Neural cell (in vitro differentiated cells): ENCODE measurements around the gene ZNF334. TPM values are rescaled to one million over a fixed set of nuclear protein-coding genes. Genes with fewer than 3 reads are reported as not detected.
A peak's percentile ranks its signal among the peaks of the same experiment; 100 is the strongest.

Experiments
- H2AFZ ChIP-seq: fragments of 200-600, 300-800 bp; sonication (generic), shearing (Covaris generic); 2 replicates; pipeline ENCODE4 v1.6.0; 2014; ENCODE audit warnings: low read depth, mild to moderate bottlenecking, antibody characterized with exemption, low read length, moderate library complexity
- H3F3A ChIP-seq: fragments of 200-600 bp; shearing (Covaris generic); 2 replicates; pipeline ENCODE4 v1.6.1; 2016; ENCODE audit warnings: mild to moderate bottlenecking, moderate library complexity, mixed read lengths, antibody characterized with exemption, low read length; ENCODE audit not compliant: insufficient read depth, poor library complexity, severe bottlenecking
- H3K27ac ChIP-seq: fragments of 200-600, 300-800 bp; sonication (generic), shearing (Covaris generic); 2 replicates; pipeline ENCODE4 v1.5.1; 2014; ENCODE audit warnings: mild to moderate bottlenecking, low read length, moderate library complexity
- H3K27me3 ChIP-seq: fragments of 300-800, 200-600 bp; sonication (generic), shearing (Covaris generic); 2 replicates; pipeline ENCODE4 v1.6.0; 2014; ENCODE audit warnings: mild to moderate bottlenecking, low read depth, low read length, moderate library complexity; ENCODE audit not compliant: insufficient read depth
- H3K36me3 ChIP-seq: fragments of 300-800, 200-600 bp; sonication (generic), shearing (Covaris generic); 2 replicates; pipeline ENCODE4 v1.5.1; 2014; ENCODE audit warnings: mild to moderate bottlenecking, antibody characterized with exemption, low read length, moderate library complexity; ENCODE audit not compliant: insufficient read depth
- H3K4me2 ChIP-seq: fragments of 300-800, 200-600 bp; sonication (generic), shearing (Covaris generic); 2 replicates; pipeline ENCODE4 v1.6.0; 2014; ENCODE audit warnings: mild to moderate bottlenecking, low read length
- H3K4me3 ChIP-seq: fragments of 300-800, 200-600 bp; sonication (generic), shearing (Covaris generic); 2 replicates; pipeline ENCODE4 v1.5.1; 2014; ENCODE audit warnings: mild to moderate bottlenecking, low read length, moderate library complexity
- H3K79me2 ChIP-seq: fragments of 200-600 bp; shearing (Covaris generic); replicated peaks from 2 replicates; pipeline ENCODE4 v1.6.0; 2014; ENCODE audit warnings: mild to moderate bottlenecking, low read length, moderate library complexity; ENCODE audit not compliant: insufficient read depth
- H3K9ac ChIP-seq: fragments of 300-800, 200-600 bp; sonication (generic), shearing (Covaris generic); 2 replicates; pipeline ENCODE4 v1.6.1; 2016; ENCODE audit warnings: mild to moderate bottlenecking, low read length, mixed read lengths
- H3K9me2 ChIP-seq: fragments of 200-600 bp; shearing (Covaris generic); 2 replicates; pipeline ENCODE4 v1.6.1; 2016; ENCODE audit warnings: mild to moderate bottlenecking, low read length, mixed read lengths; ENCODE audit not compliant: insufficient read depth
- H3K9me3 ChIP-seq: fragments of 200-600, 300-800 bp; sonication (generic), shearing (Covaris generic); 2 replicates; pipeline ENCODE4 v1.6.1; 2016; ENCODE audit warnings: mild to moderate bottlenecking, mixed run types, low read length, moderate library complexity, mixed read lengths
- H4K20me1 ChIP-seq: fragments of 200-600 bp; shearing (Covaris generic); 2 replicates; pipeline ENCODE4 v1.6.1; 2016; ENCODE audit warnings: mild to moderate bottlenecking, mixed run types; ENCODE audit not compliant: insufficient read depth
- EP300 ChIP-seq: fragments of 450-650 bp; conservative IDR thresholded peaks from 2 replicates; pipeline ENCODE4 v1.6.1; 2014; ENCODE audit warnings: antibody characterized with exemption, mild to moderate bottlenecking, moderate library complexity; ENCODE audit not compliant: poor library complexity, severe bottlenecking
- EZH2 ChIP-seq: fragments of 200-600, 300-800 bp; shearing (Covaris generic), sonication (generic); IDR thresholded peaks from 2 replicates; pipeline ENCODE4 v1.6.1; 2014; ENCODE audit warnings: antibody characterized with exemption, low read length, borderline replicate concordance, mild to moderate bottlenecking; ENCODE audit not compliant: insufficient read depth, poor library complexity, severe bottlenecking
- MXI1 ChIP-seq: fragments of 450-650 bp; conservative IDR thresholded peaks from 2 replicates; pipeline ENCODE4 v1.6.1; 2014; ENCODE audit warnings: antibody characterized with exemption, mild to moderate bottlenecking; ENCODE audit not compliant: poor library complexity, severe bottlenecking
- POLR2AphosphoS5 ChIP-seq: IDR thresholded peaks from 2 replicates; pipeline ENCODE4 v1.6.1; 2012
- RAD21 ChIP-seq: fragments of 450-650 bp; conservative IDR thresholded peaks from 2 replicates; pipeline ENCODE4 v1.6.1; 2014; ENCODE audit warnings: antibody characterized with exemption, mild to moderate bottlenecking, moderate library complexity
- SMC3 ChIP-seq: fragments of 450-650 bp; conservative IDR thresholded peaks from 2 replicates; pipeline ENCODE4 v1.6.1; 2014; ENCODE audit warnings: antibody characterized with exemption, mild to moderate bottlenecking, moderate library complexity; ENCODE audit not compliant: poor library complexity
- TAF1 ChIP-seq: IDR thresholded peaks from 2 replicates; pipeline ENCODE4 v1.6.1; 2012; ENCODE audit warnings: low read depth
- polyA plus RNA-seq: library from polyadenylated mRNA; depleted of rRNA; stranded (reverse); fragments of >200 nt; gene quantifications from 2 replicates; pipeline ENCODE4 v1.2.3, GENCODE V29; 2014
- TF ChIP-seq, protein P1 (sequence below): IDR thresholded peaks from 2 replicates; pipeline ENCODE4 v1.6.1; 2012; ENCODE audit warnings: borderline replicate concordance
- TF ChIP-seq, protein P2 (sequence below): fragments of 450-650 bp; IDR thresholded peaks from 2 replicates; pipeline ENCODE4 v1.5.1; 2014; ENCODE audit warnings: antibody characterized with exemption, mild to moderate bottlenecking, moderate library complexity; ENCODE audit not compliant: poor library complexity, severe bottlenecking

Gene ZNF334
- polyA plus RNA-seq, 1 donor from 2014 or later, result 41.5 TPM

DNA sequence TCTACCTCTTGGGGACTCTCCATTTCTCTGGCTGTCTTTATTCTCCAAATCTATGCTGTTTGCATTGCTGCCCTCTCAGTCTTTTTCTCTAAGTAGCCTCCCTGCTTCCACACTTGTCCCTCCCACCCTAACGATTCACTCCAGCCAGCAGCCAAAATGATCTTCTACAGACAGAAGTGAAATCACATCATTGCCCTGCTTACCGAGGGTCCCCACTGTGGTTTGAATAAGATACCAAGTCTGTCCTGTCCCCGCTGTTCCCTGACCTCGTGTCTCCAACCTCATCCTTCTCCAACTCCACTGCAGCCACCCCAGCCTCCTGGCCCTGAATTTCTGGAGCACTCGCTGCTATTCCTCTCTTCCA is 48.6 kb upstream of the ZNF334 start:
- peak overlapping the region; percentile 13 for H3K4me3 ChIP-seq
- H3K9me2 ChIP-seq, result no peaks in the 10 kb centered on the region
- H3K4me2 ChIP-seq, result no peak overlapping the region
- no peaks in the 10 kb centered on the region for H3K9me3 ChIP-seq
- no peaks in the 10 kb centered on the region for H3K27me3 ChIP-seq
- H3K36me3 ChIP-seq, result no peaks in the 10 kb centered on the region
- TF ChIP-seq TAF1, result no peak
- TF ChIP-seq EP300, result no peak
- no peaks in the 10 kb centered on the region for H4K20me1 ChIP-seq
- H3F3A ChIP-seq, result no peaks in the 10 kb centered on the region
- H3K9ac ChIP-seq, result no peak overlapping the region
- no peak overlapping the region for H2AFZ ChIP-seq
- no peak overlapping the region for H3K27ac ChIP-seq
- no peaks in the 10 kb centered on the region for H3K79me2 ChIP-seq

DNA sequence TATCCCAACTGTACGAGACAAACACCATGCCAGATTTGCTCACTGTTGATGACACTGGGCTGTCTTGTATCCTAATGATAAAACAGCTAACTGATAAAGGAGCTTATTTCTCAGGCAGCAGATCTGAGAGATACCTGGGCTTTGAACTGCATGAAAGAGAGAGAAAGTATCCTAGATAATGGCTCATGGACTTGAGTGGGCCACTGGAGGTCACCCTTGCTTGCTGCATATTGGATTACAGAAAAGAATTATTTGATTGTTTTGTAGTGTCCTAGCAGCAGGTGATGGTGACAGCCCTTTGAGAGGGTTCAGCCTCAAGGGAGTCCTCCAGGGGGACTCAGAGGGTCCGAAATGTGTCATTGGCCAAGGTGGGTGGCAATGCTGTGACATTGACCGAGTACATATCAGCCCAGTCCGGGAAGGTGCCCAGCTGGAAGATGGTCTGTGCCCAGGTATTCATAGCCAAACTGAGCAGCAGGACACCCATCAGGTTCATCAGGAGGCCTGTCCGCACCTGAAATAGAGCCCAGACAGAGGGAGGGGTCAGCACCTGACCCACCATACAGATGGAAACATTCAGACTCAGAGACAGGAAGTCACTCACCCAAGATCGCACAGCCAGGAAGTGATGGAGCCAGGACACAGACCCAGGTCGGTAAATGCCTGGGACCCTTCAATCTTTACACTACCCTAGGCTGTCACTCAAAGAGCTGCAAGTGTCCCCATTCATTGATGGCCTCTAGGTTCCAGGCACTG is 46.5 kb upstream of the ZNF334 start:
- Histone ChIP-seq H3K36me3 (no peaks in the 10 kb centered on the region), H3K9ac (no peak overlapping the region), H3K4me3 (no peak overlapping the region), H3F3A (no peaks in the 10 kb centered on the region), H4K20me1 (no peaks in the 10 kb centered on the region), H3K9me2 (no peaks in the 10 kb centered on the region), H3K4me2 (no peak overlapping the region), H3K9me3 (no peaks in the 10 kb centered on the region), H3K27ac (no peak overlapping the region), H3K27me3 (no peaks in the 10 kb centered on the region), H3K79me2 (no peaks in the 10 kb centered on the region), H2AFZ (no peak overlapping the region)
- TF ChIP-seq TAF1, result no peak
- no peak for TF ChIP-seq RAD21
- no peak for TF ChIP-seq EP300
- no peak for TF ChIP-seq SMC3
- no peak for TF ChIP-seq POLR2AphosphoS5
- no peak for TF ChIP-seq EZH2
- no peak for TF ChIP-seq MXI1
- TF ChIP-seq, protein P1, sequence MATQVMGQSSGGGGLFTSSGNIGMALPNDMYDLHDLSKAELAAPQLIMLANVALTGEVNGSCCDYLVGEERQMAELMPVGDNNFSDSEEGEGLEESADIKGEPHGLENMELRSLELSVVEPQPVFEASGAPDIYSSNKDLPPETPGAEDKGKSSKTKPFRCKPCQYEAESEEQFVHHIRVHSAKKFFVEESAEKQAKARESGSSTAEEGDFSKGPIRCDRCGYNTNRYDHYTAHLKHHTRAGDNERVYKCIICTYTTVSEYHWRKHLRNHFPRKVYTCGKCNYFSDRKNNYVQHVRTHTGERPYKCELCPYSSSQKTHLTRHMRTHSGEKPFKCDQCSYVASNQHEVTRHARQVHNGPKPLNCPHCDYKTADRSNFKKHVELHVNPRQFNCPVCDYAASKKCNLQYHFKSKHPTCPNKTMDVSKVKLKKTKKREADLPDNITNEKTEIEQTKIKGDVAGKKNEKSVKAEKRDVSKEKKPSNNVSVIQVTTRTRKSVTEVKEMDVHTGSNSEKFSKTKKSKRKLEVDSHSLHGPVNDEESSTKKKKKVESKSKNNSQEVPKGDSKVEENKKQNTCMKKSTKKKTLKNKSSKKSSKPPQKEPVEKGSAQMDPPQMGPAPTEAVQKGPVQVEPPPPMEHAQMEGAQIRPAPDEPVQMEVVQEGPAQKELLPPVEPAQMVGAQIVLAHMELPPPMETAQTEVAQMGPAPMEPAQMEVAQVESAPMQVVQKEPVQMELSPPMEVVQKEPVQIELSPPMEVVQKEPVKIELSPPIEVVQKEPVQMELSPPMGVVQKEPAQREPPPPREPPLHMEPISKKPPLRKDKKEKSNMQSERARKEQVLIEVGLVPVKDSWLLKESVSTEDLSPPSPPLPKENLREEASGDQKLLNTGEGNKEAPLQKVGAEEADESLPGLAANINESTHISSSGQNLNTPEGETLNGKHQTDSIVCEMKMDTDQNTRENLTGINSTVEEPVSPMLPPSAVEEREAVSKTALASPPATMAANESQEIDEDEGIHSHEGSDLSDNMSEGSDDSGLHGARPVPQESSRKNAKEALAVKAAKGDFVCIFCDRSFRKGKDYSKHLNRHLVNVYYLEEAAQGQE, result no peak
- TF ChIP-seq, protein P2, sequence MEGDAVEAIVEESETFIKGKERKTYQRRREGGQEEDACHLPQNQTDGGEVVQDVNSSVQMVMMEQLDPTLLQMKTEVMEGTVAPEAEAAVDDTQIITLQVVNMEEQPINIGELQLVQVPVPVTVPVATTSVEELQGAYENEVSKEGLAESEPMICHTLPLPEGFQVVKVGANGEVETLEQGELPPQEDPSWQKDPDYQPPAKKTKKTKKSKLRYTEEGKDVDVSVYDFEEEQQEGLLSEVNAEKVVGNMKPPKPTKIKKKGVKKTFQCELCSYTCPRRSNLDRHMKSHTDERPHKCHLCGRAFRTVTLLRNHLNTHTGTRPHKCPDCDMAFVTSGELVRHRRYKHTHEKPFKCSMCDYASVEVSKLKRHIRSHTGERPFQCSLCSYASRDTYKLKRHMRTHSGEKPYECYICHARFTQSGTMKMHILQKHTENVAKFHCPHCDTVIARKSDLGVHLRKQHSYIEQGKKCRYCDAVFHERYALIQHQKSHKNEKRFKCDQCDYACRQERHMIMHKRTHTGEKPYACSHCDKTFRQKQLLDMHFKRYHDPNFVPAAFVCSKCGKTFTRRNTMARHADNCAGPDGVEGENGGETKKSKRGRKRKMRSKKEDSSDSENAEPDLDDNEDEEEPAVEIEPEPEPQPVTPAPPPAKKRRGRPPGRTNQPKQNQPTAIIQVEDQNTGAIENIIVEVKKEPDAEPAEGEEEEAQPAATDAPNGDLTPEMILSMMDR, result no peak
